Measurements from ENCODE around the gene RAB44. TPM values are rescaled to one million over a fixed set of nuclear protein-coding genes. Genes with fewer than 3 reads are reported as not detected.
A peak's percentile ranks its signal among the peaks of the same experiment; 100 is the strongest.

RAB44 gene
- total and polyA plus RNA-seq, 9 of the 15 experiments (the other 6 are each of a cell fraction or from before 2014, with no cell fraction given), result not detected

GRCh38 chr6:36666826-36667591 is 30.6 kb upstream of the RAB44 start (continued):
- TF ChIP-seq TOE1 (IDR thresholded peaks at IDR 0.05; ENCODE audit: borderline replicate concordance) (no peak), TOE1 (CRISPR knock-in tag; IDR thresholded peaks at IDR 0.05; ENCODE audit: borderline replicate concordance, low read depth) (no peak), FOSL1 (tag; conservative IDR thresholded peaks at IDR 0.05) (peak; percentile 63), RBFOX2 (IDR thresholded peaks at IDR 0.05; ENCODE audit: low read depth, low read length) (peak; percentile 63), ZSCAN32 (CRISPR knock-in tag; IDR thresholded peaks at IDR 0.05) (peak; percentile 96), CBX1 (IDR thresholded peaks at IDR 0.05; ENCODE audit: low read depth) (no peak), TRIM24 (IDR thresholded peaks at IDR 0.05) (peak; percentile 49 to 74; a peak in 2 of 4 replicates)

GRCh38 chr6:36668591-36668990 is 29.0 kb upstream of the RAB44 start:
- no peaks in the 10 kb centered on the region for H3K9me3 ChIP-seq (replicated peaks; ENCODE audit: control insufficient read depth, insufficient read depth, low read depth, low read length)
- ChIA-PET POLR2A (interaction anchor here (0.5 to 2.0 kb wide), 7 partner anchors 10 to 194 kb away, joined by 3 to 5 read pairs (median 3); partner anchors contain the start of gene CDKN1A), CTCF (ENCODE audit: low intra/inter-chr PET ratio) (no interaction called here)
- no peak overlapping the region for H3K27ac ChIP-seq (ENCODE audit: extremely low read depth, low read depth, low read length)
- no peaks in the 10 kb centered on the region for H3K9me1 ChIP-seq (ENCODE audit: control insufficient read depth, insufficient read depth, low read length)
- no peak overlapping the region for H2AFZ ChIP-seq (ENCODE audit: low read depth, low read length)
- no peaks in the 10 kb centered on the region for H3K79me2 ChIP-seq (ENCODE audit: control insufficient read depth, insufficient read depth, low read length)
- intact Hi-C loops (cut with micrococcal nuclease), result no loop called here
- H4K20me1 ChIP-seq (replicated peaks; ENCODE audit: control insufficient read depth, insufficient read depth, low read length), result no peaks in the 10 kb centered on the region
- no peak overlapping the region for H3K4me2 ChIP-seq (ENCODE audit: insufficient read depth, low read length)
- no peak overlapping the region for H3K9ac ChIP-seq (ENCODE audit: insufficient read depth in 1 of 2, low read depth in 2 of 2, low read length in 2 of 2)
- FAIRE-seq (no peak), ATAC-seq (no peak), DNase-seq (ENCODE audit: extremely low read depth in 1 of 4, low spot score in 3 of 4) (no peak)
- WGBS (ENCODE audit: insufficient coverage, low coverage, missing lambda C conversion rate), result 7% methylated on average over 7 of the region's 7 CpGs
- H3K4me1 ChIP-seq (replicated peaks in 1 of 2; ENCODE audit: control insufficient read depth in 2 of 2, insufficient read depth in 2 of 2, low read length in 2 of 2), result peaks cover 4 to 12% of the 10 kb centered on the region in 2 experiments; a peak in 4 of 5 replicates
- BruUV-seq (replicated peaks), result no TSS peak
- peaks cover 9 to 28% of the 10 kb centered on the region in 2 experiments; a peak in 4 of 5 replicates for H3K27me3 ChIP-seq (ENCODE audit: control insufficient read depth in 2 of 2, insufficient read depth in 2 of 2, low read length in 2 of 2)
- TF ChIP-seq ZSCAN32 (CRISPR knock-in tag; IDR thresholded peaks at IDR 0.05), result no peak
- TF ChIP-seq OTX1 (CRISPR knock-in tag; IDR thresholded peaks at IDR 0.05), result no peak
- no peak for TF ChIP-seq CBX5 (IDR thresholded peaks at IDR 0.05; ENCODE audit: borderline replicate concordance, low read depth)
- no peak for TF ChIP-seq RNF219 (CRISPR knock-in tag; IDR thresholded peaks at IDR 0.05)
- no peak for TF ChIP-seq PYGO2 (tag; IDR thresholded peaks at IDR 0.05)
- no peaks in the 10 kb centered on the region for H3K36me3 ChIP-seq (ENCODE audit: control insufficient read depth, insufficient read depth, low read length)
- in situ Hi-C loops (cut with MboI), result no loop called here
- H3K4me3 ChIP-seq, result no peak overlapping the region

All from K562 (cell line).